OCI-LY3 (cell line): ENCODE results near the gene CMKLR1.

Experiments used
- H2AFZ ChIP-seq: fragments of 200-600, 300-600 bp; shearing (Covaris generic); 2 replicates; pipeline ENCODE4 v1.6.0; 2014; ENCODE audit warnings: antibody characterized with exemption, low read depth, low read length
- H3K27ac ChIP-seq: fragments of 200-600, 300-600 bp; sonication (generic); 2 replicates; pipeline ENCODE4 v1.5.1; 2014; ENCODE audit warnings: mild to moderate bottlenecking, low read length, moderate library complexity, mixed read lengths
- H3K27me3 ChIP-seq: fragments of 200-600, 300-600 bp; sonication (generic); 2 replicates; pipeline ENCODE4 v1.6.1; 2014; ENCODE audit warnings: low read depth, low read length, mixed read lengths
- H3K36me3 ChIP-seq: fragments of 200-600, 300-600 bp; sonication (generic); replicated peaks from 2 replicates; pipeline ENCODE3; 2014; ENCODE audit warnings: low read depth, low read length, mixed read lengths
- H3K4me1 ChIP-seq: fragments of 300-600, 200-600 bp; sonication (generic); 2 replicates; pipeline ENCODE4 v1.6.1; 2014; ENCODE audit warnings: low read length, mixed read lengths
- H3K4me2 ChIP-seq: fragments of 200-600, 300-600 bp; sonication (generic); 2 replicates; pipeline ENCODE4 v1.6.1; 2014; ENCODE audit warnings: low read length, mixed read lengths
- H3K4me3 ChIP-seq: fragments of 300-600, 200-600 bp; sonication (generic); 2 replicates; pipeline ENCODE4 v1.5.1; 2014; ENCODE audit warnings: antibody characterized with exemption, mild to moderate bottlenecking, low read length, moderate library complexity
- H3K79me2 ChIP-seq: fragments of 300-600, 200-600 bp; shearing (Covaris generic); 2 replicates; pipeline ENCODE4 v1.6.1; 2014; ENCODE audit warnings: mild to moderate bottlenecking, low read length, mixed read lengths
- H3K9ac ChIP-seq: fragments of 300-600, 200-600 bp; shearing (Covaris generic); 2 replicates; pipeline ENCODE4 v1.6.0; 2014; ENCODE audit warnings: mild to moderate bottlenecking, low read length, moderate library complexity
- H3K9me3 ChIP-seq: fragments of 200-600, 300-600 bp; shearing (Covaris generic); 2 replicates; pipeline ENCODE4 v1.6.1; 2014; ENCODE audit warnings: low read length, mixed read lengths; ENCODE audit not compliant: insufficient read depth
- H4K20me1 ChIP-seq: fragments of 200-600, 300-600 bp; sonication (generic); 2 replicates; pipeline ENCODE4 v1.6.1; 2016; ENCODE audit warnings: low read length, mixed read lengths; ENCODE audit not compliant: insufficient read depth
- EZH2phosphoT487 ChIP-seq: fragments of 200-600 bp; shearing (Covaris generic); IDR thresholded peaks from 2 replicates; pipeline ENCODE4 v1.6.1; 2018; ENCODE audit warnings: antibody characterized with exemption, mixed run types, low read depth
- TF ChIP-seq, protein P1 (sequence below): fragments of 200-600, 300-600 bp; sonication (generic); IDR thresholded peaks from 2 replicates; pipeline ENCODE4 v1.5.1; 2014; ENCODE audit warnings: antibody characterized with exemption, low read length, low read depth

CMKLR1 gene

DNA sequence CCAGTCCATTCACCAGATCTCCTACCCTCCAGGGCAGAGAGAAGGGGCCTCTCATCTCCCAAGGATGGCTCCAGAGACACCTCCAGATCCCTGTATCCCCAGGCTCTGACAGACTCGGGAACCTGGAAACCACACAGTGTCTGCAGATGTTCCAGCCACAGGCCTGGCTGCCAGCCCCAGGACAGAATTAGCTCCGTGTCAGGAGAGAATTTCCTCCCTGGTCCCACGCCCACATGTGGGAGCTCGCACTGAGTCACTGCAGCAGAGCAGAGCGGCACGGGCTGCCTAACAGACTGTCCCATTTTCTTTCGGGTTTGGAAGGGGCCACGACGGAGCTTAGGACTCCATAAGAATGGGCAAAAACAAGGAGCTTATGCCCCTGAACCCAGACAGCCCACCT is 33.6 kb downstream of the CMKLR1 start:
- Histone ChIP-seq H3K9me3 (no peaks in the 10 kb centered on the region), H3K4me1 (peaks cover 12% of the 10 kb centered on the region), H2AFZ (no peak overlapping the region), H3K4me3 (no peak overlapping the region), H4K20me1 (no peaks in the 10 kb centered on the region; the same call in 1 of the 2 replicates), H3K9ac (no peak overlapping the region), H3K27ac (no peak overlapping the region), H3K27me3 (peaks cover 82% of the 10 kb centered on the region), H3K4me2 (no peak overlapping the region), H3K36me3 (no peaks in the 10 kb centered on the region), H3K79me2 (no peaks in the 10 kb centered on the region)
- TF ChIP-seq, protein P1, sequence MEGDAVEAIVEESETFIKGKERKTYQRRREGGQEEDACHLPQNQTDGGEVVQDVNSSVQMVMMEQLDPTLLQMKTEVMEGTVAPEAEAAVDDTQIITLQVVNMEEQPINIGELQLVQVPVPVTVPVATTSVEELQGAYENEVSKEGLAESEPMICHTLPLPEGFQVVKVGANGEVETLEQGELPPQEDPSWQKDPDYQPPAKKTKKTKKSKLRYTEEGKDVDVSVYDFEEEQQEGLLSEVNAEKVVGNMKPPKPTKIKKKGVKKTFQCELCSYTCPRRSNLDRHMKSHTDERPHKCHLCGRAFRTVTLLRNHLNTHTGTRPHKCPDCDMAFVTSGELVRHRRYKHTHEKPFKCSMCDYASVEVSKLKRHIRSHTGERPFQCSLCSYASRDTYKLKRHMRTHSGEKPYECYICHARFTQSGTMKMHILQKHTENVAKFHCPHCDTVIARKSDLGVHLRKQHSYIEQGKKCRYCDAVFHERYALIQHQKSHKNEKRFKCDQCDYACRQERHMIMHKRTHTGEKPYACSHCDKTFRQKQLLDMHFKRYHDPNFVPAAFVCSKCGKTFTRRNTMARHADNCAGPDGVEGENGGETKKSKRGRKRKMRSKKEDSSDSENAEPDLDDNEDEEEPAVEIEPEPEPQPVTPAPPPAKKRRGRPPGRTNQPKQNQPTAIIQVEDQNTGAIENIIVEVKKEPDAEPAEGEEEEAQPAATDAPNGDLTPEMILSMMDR, result no peak
- TF ChIP-seq EZH2phosphoT487, result no peak

DNA sequence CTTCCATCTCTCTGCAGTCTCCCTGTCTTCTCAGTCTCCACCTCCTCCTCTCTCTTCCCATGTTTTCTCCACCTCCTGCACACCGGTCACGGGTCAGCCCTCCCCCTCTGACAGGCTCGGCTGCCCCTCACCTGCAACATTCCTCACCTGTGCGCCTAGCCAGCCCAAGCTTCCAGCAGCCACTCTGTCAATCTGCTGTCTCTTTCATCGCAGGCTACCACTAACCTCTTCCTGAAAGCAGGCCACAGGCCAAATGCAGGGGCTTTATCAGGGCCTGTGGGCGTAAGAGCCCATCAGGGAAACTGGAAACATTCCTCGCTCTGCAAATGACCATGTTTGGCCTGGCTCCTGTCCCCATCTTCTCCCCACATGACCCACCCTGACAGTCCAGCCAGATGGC is 34.5 kb downstream of the CMKLR1 start:
- H3K27ac ChIP-seq, result no peak overlapping the region
- H3K27me3 ChIP-seq, result peaks cover 73% of the 10 kb centered on the region
- H3K4me1 ChIP-seq, result peaks cover 4% of the 10 kb centered on the region
- no peak overlapping the region for H3K4me3 ChIP-seq
- no peaks in the 10 kb centered on the region for H3K79me2 ChIP-seq
- no peak overlapping the region for H3K9ac ChIP-seq
- H2AFZ ChIP-seq, result no peak overlapping the region
- H3K36me3 ChIP-seq, result no peaks in the 10 kb centered on the region
- H4K20me1 ChIP-seq, result no peaks in the 10 kb centered on the region; the same call in 1 of the 2 replicates
- no peak overlapping the region for H3K4me2 ChIP-seq
- no peaks in the 10 kb centered on the region for H3K9me3 ChIP-seq
- TF ChIP-seq, protein P1, result no peak
- no peak for TF ChIP-seq EZH2phosphoT487

DNA sequence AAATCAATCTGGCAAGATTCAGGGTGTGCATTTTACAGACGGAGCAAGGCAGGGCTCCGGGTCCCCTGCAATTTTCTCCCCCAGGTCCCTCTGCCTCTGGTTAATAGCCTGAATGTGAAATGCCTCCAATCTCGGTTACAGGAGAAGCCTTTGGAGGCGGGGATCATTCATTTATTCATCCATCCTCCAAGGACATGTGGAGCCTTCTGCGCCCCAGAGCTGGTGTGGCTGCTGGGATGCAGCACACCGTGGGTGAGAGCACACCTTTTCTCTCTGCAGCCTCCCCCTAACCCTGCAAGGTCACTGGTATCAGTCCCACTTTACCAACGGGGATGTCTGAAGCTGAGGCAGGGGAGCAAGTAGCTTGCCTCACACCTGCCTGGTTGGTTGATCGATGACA is 35.4 kb downstream of the CMKLR1 start:
- no peaks in the 10 kb centered on the region for H3K36me3 ChIP-seq
- no peak overlapping the region for H3K4me2 ChIP-seq
- H3K27ac ChIP-seq, result no peak overlapping the region
- H4K20me1 ChIP-seq, result no peaks in the 10 kb centered on the region
- H3K4me3 ChIP-seq, result no peak overlapping the region
- no peak overlapping the region for H2AFZ ChIP-seq
- no peaks in the 10 kb centered on the region for H3K79me2 ChIP-seq
- TF ChIP-seq, protein P1, result no peak
- TF ChIP-seq EZH2phosphoT487, result no peak
- peaks cover under 1% of the 10 kb centered on the region for H3K4me1 ChIP-seq
- H3K27me3 ChIP-seq, result peaks cover 69% of the 10 kb centered on the region
- no peak overlapping the region for H3K9ac ChIP-seq
- no peaks in the 10 kb centered on the region for H3K9me3 ChIP-seq

DNA sequence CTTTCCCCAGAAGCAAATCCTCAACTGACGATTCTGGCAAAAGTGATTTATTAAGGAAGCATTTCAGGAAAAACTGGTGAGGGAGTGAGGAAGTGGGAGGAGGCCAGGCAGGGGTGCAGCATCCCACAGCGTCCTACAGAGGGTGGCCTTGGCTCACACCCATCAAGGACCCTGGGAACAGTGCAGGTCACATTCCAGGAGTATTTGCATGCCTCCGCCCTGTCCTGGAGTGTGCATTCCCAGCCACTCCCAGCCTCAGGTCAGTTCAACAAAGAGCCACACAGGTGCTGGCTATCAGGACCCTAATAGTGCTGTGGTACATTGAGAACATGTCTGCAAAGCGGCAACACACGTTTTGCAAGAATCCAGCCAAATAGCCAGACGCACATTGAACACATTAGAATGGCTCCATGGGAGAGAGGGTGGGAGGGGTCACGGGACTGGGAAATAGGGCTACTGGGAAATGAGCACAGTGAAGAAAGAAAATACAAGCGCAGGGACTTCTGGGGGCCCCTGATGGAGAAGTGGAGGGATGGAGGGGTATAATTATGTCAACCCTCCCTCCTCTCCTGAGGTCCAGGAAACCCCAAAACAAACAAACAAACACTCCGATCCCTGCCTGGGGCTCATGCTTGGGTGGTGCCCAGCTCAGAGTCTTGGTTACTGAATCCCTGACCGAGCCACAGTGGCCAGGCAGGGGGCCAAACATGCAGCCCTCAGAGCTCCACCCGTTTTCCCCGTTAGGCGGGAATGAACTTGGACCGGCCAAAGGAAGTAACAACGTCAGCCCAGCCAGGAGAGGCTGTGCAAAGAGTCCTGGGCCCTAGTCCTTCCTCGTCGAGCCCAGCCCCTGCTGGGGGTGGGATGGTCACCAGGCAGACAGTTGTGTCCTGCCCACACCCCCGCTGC is 36.5 kb downstream of the CMKLR1 start:
- Histone ChIP-seq H2AFZ (no peak overlapping the region), H3K4me2 (no peak overlapping the region), H3K79me2 (no peaks in the 10 kb centered on the region), H3K27ac (no peak overlapping the region), H4K20me1 (no peaks in the 10 kb centered on the region), H3K4me3 (no peak overlapping the region), H3K4me1 (peaks cover 11% of the 10 kb centered on the region), H3K9ac (no peak overlapping the region), H3K27me3 (peaks cover 68% of the 10 kb centered on the region), H3K36me3 (no peaks in the 10 kb centered on the region), H3K9me3 (no peaks in the 10 kb centered on the region)
- TF ChIP-seq, protein P1, result no peak
- no peak for TF ChIP-seq EZH2phosphoT487
